HCT116 (cell line): ENCODE measurements around the gene ASRGL1. TPM values are rescaled to one million over a fixed set of nuclear protein-coding genes. Genes with fewer than 3 reads are reported as not detected.

Experiments used
- ATAC-seq: fragments of 200-7000 bp; cut with Tn5 transposase; 2 replicates; pipeline ENCODE4 v1.9.1; 2020; ENCODE audit warnings: mild to moderate bottlenecking, moderate library complexity
- BruUV-seq: library from RNA; stranded (reverse); fragments of 400-500 nt; replicated peaks from 2 replicates; lab custom pipeline; 2021; lab: Mats Ljungman, UMichigan
- CTCF ChIA-PET: fragments of 300-600 bp; sonication (Branson Sonifier 250); formaldehyde crosslinking; loops from one replicate; lab custom pipeline; 2021; ENCODE audit warnings: antibody characterized with exemption; lab: Charles Lee
- POLR2A ChIA-PET: fragments of 300-600, 350-600 bp; sonication (Branson Sonifier 250); formaldehyde crosslinking; loops from one replicate; lab custom pipeline; 2021; ENCODE audit warnings: antibody characterized with exemption; lab: Charles Lee
- RAD21 ChIA-PET, 2 experiments: fragments of 300-600 bp; sonication (Branson Sonifier 250); formaldehyde crosslinking; loops; one replicate each; lab custom pipeline; 2023; ENCODE audit warnings: low total read pairs in 2 of 2; ENCODE audit not compliant: uncharacterized antibody in 2 of 2, unreplicated experiment in 2 of 2, low non-redundant PET in 1 of 2; lab: Charles Lee
- DNase-seq: peaks from one replicate; pipeline ENCODE4 v3.0.0-alpha.2; 2010; ENCODE audit warnings: low read depth, low spot score
- H2AFZ ChIP-seq: fragments of 200-600 bp; shearing (Covaris generic), sonication (generic); 2 replicates; pipeline ENCODE4 v1.6.1; 2017; ENCODE audit warnings: low read depth, mixed run types, mixed read lengths, antibody characterized with exemption, low read length; ENCODE audit not compliant: poor library complexity, severe bottlenecking
- H3K27ac ChIP-seq: 2 replicates; pipeline ENCODE4 v1.5.1; 2012; ENCODE audit warnings: low read depth, low read length
- H3K27me3 ChIP-seq: fragments of 200-600 bp; sonication (generic); 2 replicates; pipeline ENCODE4 v1.6.1; 2016; ENCODE audit warnings: mixed run types, low read length, mixed read lengths; ENCODE audit not compliant: insufficient read depth
- H3K36me3 ChIP-seq, 2 experiments: fragments of 200-500 bp in 1 of 2; fragments of 200-600 bp in 1 of 2; sonication (Bioruptor generic) in 1 of 2; sonication (generic) in 1 of 2; 2 replicates each; pipeline versions ENCODE4 v1.5.1 to v1.6.1; 2014 to 2016; ENCODE audit warnings: low read length in 2 of 2, inconsistent platforms in 1 of 2, mixed read lengths in 1 of 2, mixed run types in 1 of 2; ENCODE audit not compliant: insufficient read depth in 2 of 2, control insufficient read depth in 1 of 2
- H3K4me1 ChIP-seq, 2 experiments: fragments of 200-600 bp in 1 of 2; sonication (generic) in 1 of 2; 2 replicates each; pipeline versions ENCODE4 v1.5.1 to v1.6.1; 2012 to 2017; ENCODE audit warnings: low read length in 2 of 2, inconsistent platforms in 1 of 2, mild to moderate bottlenecking in 1 of 2, mixed read lengths in 1 of 2, mixed run types in 1 of 2, moderate library complexity in 1 of 2; ENCODE audit not compliant: insufficient read depth in 2 of 2, control insufficient read depth in 1 of 2
- H3K4me2 ChIP-seq: fragments of 200-600 bp; sonication (generic); 2 replicates; pipeline ENCODE4 v1.6.1; 2017; ENCODE audit warnings: mixed run types, low read length, mixed read lengths
- H3K4me3 ChIP-seq, 2 experiments: fragments of 200-600 bp in 1 of 2; sonication (generic) in 1 of 2; replicated peaks in 1 of 2; 2 replicates each; pipeline ENCODE4 v1.5.1; 2011 to 2016; ENCODE audit warnings: low read length in 2 of 2, control low read depth in 1 of 2, low read depth in 1 of 2, mild to moderate bottlenecking in 1 of 2, mixed read lengths in 1 of 2, mixed run types in 1 of 2
- H3K79me2 ChIP-seq: fragments of 200-600 bp; sonication (generic); 2 replicates; pipeline ENCODE4 v1.6.1; 2017; ENCODE audit warnings: mild to moderate bottlenecking, mixed run types, low read length, moderate library complexity, mixed read lengths; ENCODE audit not compliant: insufficient read depth
- H3K9ac ChIP-seq: fragments of 200-600 bp; sonication (generic); 2 replicates; pipeline ENCODE4 v1.6.1; 2016; ENCODE audit warnings: low read length, mixed read lengths
- H3K9me2 ChIP-seq: fragments of 200-600 bp; sonication (generic), shearing (Covaris generic); 2 replicates; pipeline ENCODE4 v1.6.1; 2017; ENCODE audit warnings: mixed run types, mild to moderate bottlenecking, moderate library complexity; ENCODE audit not compliant: insufficient read depth
- H3K9me3 ChIP-seq, 2 experiments: fragments of 200-500 bp in 1 of 2; fragments of 200-600 bp in 1 of 2; sonication (Bioruptor generic) in 1 of 2; sonication (generic) in 1 of 2; 2 replicates each; pipeline ENCODE4 v1.6.1; 2014 to 2017; ENCODE audit warnings: low read length in 2 of 2, mixed read lengths in 2 of 2, inconsistent platforms in 1 of 2, low read depth in 1 of 2, mild to moderate bottlenecking in 1 of 2, mixed run types in 1 of 2, moderate library complexity in 1 of 2; ENCODE audit not compliant: control insufficient read depth in 1 of 2, insufficient read depth in 1 of 2
- H4K20me1 ChIP-seq: fragments of 200-600 bp; sonication (generic), shearing (Covaris generic); 2 replicates; pipeline ENCODE4 v1.6.1; 2017; ENCODE audit warnings: mixed run types, mild to moderate bottlenecking, moderate library complexity; ENCODE audit not compliant: insufficient read depth
- CEBPB ChIP-seq: IDR thresholded peaks from 2 replicates; pipeline ENCODE4 v1.6.1; 2012; ENCODE audit warnings: low read depth
- CTCF ChIP-seq, 3 experiments: fragments of 200-600 bp in 1 of 3; sonication (generic) in 1 of 3; IDR thresholded peaks in 2 of 3; conservative IDR thresholded peaks in 1 of 3; 2 replicates each; pipeline ENCODE4 v1.5.1; 2012 to 2017; ENCODE audit warnings: low read depth in 2 of 3, low read length in 2 of 3, antibody characterized with exemption in 1 of 3, borderline replicate concordance in 1 of 3, control low read depth in 1 of 3, mild to moderate bottlenecking in 1 of 3, mixed read lengths in 1 of 3, mixed run types in 1 of 3, moderate library complexity in 1 of 3; ENCODE audit not compliant: insufficient read depth in 1 of 3
- EGR1 ChIP-seq: IDR thresholded peaks from 2 replicates; pipeline ENCODE4 v1.6.1; 2012; ENCODE audit warnings: low read depth
- ELF1 ChIP-seq: IDR thresholded peaks from 2 replicates; pipeline ENCODE4 v1.6.1; 2012; ENCODE audit warnings: low read depth, borderline replicate concordance
- EZH2 ChIP-seq: fragments of 200-600 bp; sonication (generic); IDR thresholded peaks from 2 replicates; pipeline ENCODE4 v1.6.1; 2017; ENCODE audit warnings: antibody characterized with exemption, mixed run types
- EZH2phosphoT487 ChIP-seq: fragments of 200-600 bp; IDR thresholded peaks from 2 replicates; pipeline ENCODE4 v1.6.1; 2018; ENCODE audit warnings: antibody characterized with exemption, borderline replicate concordance
- FOSL1 ChIP-seq: IDR thresholded peaks from 2 replicates; pipeline ENCODE4 v1.6.1; 2012; ENCODE audit warnings: low read depth
- JUND ChIP-seq: IDR thresholded peaks from 2 replicates; pipeline ENCODE4 v1.6.1; 2012
- MAX ChIP-seq: IDR thresholded peaks from 2 replicates; pipeline ENCODE4 v1.6.1; 2012
- RAD21 ChIP-seq: IDR thresholded peaks from 2 replicates; pipeline ENCODE4 v1.6.1; 2012; ENCODE audit warnings: low read depth, mild to moderate bottlenecking
- SIN3A ChIP-seq: IDR thresholded peaks from 2 replicates; pipeline ENCODE4 v1.6.1; 2012; ENCODE audit warnings: low read depth
- SP1 ChIP-seq: IDR thresholded peaks from 2 replicates; pipeline ENCODE4 v1.6.1; 2012; ENCODE audit warnings: low read depth
- TCF7L2 ChIP-seq: IDR thresholded peaks from 2 replicates; pipeline ENCODE4 v1.7.0; 2011; ENCODE audit warnings: borderline replicate concordance, inconsistent platforms; ENCODE audit not compliant: insufficient read depth, insufficient read length; ENCODE audit errors: extremely low read depth
- YY1 ChIP-seq: IDR thresholded peaks from 2 replicates; pipeline ENCODE4 v1.6.1; 2011; ENCODE audit warnings: low read length, low read depth, moderate library complexity, mild to moderate bottlenecking; ENCODE audit not compliant: insufficient replicate concordance; ENCODE audit errors: extremely low read depth
- ZFX ChIP-seq: fragments of 450-650 bp; IDR thresholded peaks from 2 replicates; pipeline ENCODE4 v1.6.1; 2017
- ZNF274 ChIP-seq: fragments of 200-500 bp; sonication (Bioruptor generic); IDR thresholded peaks from 2 replicates; pipeline ENCODE4 v1.6.1; 2014; ENCODE audit warnings: mild to moderate bottlenecking, low read depth, low read length, inconsistent platforms
- intact Hi-C: fragments of 100-400 bp; cut with micrococcal nuclease; formaldehyde crosslinking; loops from 2 replicates; pipeline ENCODE4 v1.10.0; 2022
- total RNA-seq: library from RNA; stranded (reverse); gene quantifications from one replicate; pipeline ENCODE4 v1.2.1, GENCODE V29; 2021; ENCODE audit not compliant: unreplicated experiment
- TF ChIP-seq, protein P1 (sequence below): IDR thresholded peaks from 2 replicates; pipeline ENCODE4 v1.6.1; 2012
- TF ChIP-seq, protein P2 (sequence below): IDR thresholded peaks from 2 replicates; pipeline ENCODE4 v1.6.1; 2012; ENCODE audit warnings: low read depth

ASRGL1 gene
- total RNA-seq, 1 experiment from 2014 or later: 27.6 TPM

DNA sequence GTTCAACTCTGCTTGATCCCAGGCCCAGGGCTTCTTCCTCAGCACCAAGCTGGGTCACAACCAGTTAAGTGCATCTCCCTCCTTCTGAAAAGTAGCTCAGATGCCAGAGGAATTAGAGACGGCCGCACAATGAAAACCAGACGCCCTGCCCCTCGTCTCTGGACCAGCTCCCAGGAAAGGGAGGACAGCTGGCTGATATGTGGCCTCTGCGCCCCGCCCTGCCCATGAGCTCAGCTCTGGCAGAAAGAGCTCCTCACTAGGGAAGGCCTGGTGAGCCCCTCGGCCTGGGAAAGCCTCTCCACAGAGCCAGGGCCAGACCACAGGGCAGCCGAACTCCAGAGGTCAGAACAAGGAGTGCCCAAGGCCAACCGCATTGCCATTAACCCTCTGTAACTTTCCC is 63.5 kb downstream of the ASRGL1 start:
- ATAC-seq (no peak), DNase-seq (no peak)
- Histone ChIP-seq H3K4me1 (peaks cover 0 to 10% of the 10 kb centered on the region in 2 experiments; a peak in 1 of 4 replicates), H3K9ac (no peak overlapping the region), H3K4me2 (no peak overlapping the region), H3K36me3 (no peaks in the 10 kb centered on the region), H3K79me2 (no peaks in the 10 kb centered on the region), H3K27me3 (no peaks in the 10 kb centered on the region), H3K9me2 (no peaks in the 10 kb centered on the region), H2AFZ (no peak overlapping the region), H4K20me1 (no peaks in the 10 kb centered on the region), H3K27ac (no peak overlapping the region), H3K4me3 (no peak overlapping the region), H3K9me3 (no peaks in the 10 kb centered on the region)
- ChIA-PET RAD21 (interaction anchor here in 1 of 2 experiments (1.1 kb wide), 1 partner anchor 142 kb away, joined by 3 read pairs; no protein-coding TSS in a partner anchor), CTCF (no interaction called here), POLR2A (interaction anchor here (1.7 kb wide), 1 partner anchor 173 kb away, joined by 5 read pairs; the partner anchor contains the start of gene EEF1G)
- intact Hi-C loops: no loop called here
- TF ChIP-seq JUND (no peak), MAX (no peak), CTCF (IDR thresholded peaks at IDR 0.05 in 2 of 3, conservative IDR thresholded peaks at IDR 0.05 in 1 of 3; ENCODE audit: borderline replicate concordance in 1 of 3, insufficient read depth in 1 of 3, low read depth in 2 of 3, low read length in 2 of 3) (no peak), EGR1 (no peak), ZFX (no peak), SP1 (no peak), TCF7L2 (no peak), FOSL1 (no peak), EZH2 (no peak), ZNF274 (no peak), SIN3A (no peak), YY1 (no peak), CEBPB (no peak), ELF1 (no peak), EZH2phosphoT487 (no peak), RAD21 (no peak)
- TF ChIP-seq, protein P1, sequence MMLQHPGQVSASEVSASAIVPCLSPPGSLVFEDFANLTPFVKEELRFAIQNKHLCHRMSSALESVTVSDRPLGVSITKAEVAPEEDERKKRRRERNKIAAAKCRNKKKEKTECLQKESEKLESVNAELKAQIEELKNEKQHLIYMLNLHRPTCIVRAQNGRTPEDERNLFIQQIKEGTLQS: no peak
- TF ChIP-seq, protein P2, sequence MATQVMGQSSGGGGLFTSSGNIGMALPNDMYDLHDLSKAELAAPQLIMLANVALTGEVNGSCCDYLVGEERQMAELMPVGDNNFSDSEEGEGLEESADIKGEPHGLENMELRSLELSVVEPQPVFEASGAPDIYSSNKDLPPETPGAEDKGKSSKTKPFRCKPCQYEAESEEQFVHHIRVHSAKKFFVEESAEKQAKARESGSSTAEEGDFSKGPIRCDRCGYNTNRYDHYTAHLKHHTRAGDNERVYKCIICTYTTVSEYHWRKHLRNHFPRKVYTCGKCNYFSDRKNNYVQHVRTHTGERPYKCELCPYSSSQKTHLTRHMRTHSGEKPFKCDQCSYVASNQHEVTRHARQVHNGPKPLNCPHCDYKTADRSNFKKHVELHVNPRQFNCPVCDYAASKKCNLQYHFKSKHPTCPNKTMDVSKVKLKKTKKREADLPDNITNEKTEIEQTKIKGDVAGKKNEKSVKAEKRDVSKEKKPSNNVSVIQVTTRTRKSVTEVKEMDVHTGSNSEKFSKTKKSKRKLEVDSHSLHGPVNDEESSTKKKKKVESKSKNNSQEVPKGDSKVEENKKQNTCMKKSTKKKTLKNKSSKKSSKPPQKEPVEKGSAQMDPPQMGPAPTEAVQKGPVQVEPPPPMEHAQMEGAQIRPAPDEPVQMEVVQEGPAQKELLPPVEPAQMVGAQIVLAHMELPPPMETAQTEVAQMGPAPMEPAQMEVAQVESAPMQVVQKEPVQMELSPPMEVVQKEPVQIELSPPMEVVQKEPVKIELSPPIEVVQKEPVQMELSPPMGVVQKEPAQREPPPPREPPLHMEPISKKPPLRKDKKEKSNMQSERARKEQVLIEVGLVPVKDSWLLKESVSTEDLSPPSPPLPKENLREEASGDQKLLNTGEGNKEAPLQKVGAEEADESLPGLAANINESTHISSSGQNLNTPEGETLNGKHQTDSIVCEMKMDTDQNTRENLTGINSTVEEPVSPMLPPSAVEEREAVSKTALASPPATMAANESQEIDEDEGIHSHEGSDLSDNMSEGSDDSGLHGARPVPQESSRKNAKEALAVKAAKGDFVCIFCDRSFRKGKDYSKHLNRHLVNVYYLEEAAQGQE: no peak
- no TSS peak for BruUV-seq
